Transverse colon (tissue), 4 donors: ENCODE measurements around the gene ZNF385B.

Experiments used
- EP300 ChIP-seq: sonication (generic); formaldehyde crosslinking; IDR thresholded peaks from one replicate; pipeline ENCODE4 v1.6.1; 2017; ENCODE audit warnings: antibody characterized with exemption, low read depth
- POLR2A ChIP-seq: fragments of 450-650 bp; IDR thresholded peaks from one replicate; pipeline ENCODE4 v1.6.1; 2016; ENCODE audit warnings: antibody characterized with exemption, mild to moderate bottlenecking, moderate library complexity
- POLR2AphosphoS5 ChIP-seq, 3 donors: sonication (generic); formaldehyde crosslinking; IDR thresholded peaks; one replicate each; pipeline ENCODE4 v1.6.1; 2016; ENCODE audit warnings: antibody characterized with exemption in 3 of 3
- TF ChIP-seq, protein P1 (sequence below), 5 experiments: fragments of 200-600 bp in 3 of 5; fragments of 450-650 bp in 2 of 5; sonication (generic) in 3 of 5; IDR thresholded peaks; 1 replicate in 2 of 5; 2 replicates in 3 of 5; pipeline ENCODE4 v1.5.1; 2016 to 2017; ENCODE audit warnings: antibody characterized with exemption in 5 of 5, inconsistent platforms in 3 of 5, mild to moderate bottlenecking in 2 of 5, moderate library complexity in 1 of 5

- TF ChIP-seq, protein P1, sequence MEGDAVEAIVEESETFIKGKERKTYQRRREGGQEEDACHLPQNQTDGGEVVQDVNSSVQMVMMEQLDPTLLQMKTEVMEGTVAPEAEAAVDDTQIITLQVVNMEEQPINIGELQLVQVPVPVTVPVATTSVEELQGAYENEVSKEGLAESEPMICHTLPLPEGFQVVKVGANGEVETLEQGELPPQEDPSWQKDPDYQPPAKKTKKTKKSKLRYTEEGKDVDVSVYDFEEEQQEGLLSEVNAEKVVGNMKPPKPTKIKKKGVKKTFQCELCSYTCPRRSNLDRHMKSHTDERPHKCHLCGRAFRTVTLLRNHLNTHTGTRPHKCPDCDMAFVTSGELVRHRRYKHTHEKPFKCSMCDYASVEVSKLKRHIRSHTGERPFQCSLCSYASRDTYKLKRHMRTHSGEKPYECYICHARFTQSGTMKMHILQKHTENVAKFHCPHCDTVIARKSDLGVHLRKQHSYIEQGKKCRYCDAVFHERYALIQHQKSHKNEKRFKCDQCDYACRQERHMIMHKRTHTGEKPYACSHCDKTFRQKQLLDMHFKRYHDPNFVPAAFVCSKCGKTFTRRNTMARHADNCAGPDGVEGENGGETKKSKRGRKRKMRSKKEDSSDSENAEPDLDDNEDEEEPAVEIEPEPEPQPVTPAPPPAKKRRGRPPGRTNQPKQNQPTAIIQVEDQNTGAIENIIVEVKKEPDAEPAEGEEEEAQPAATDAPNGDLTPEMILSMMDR (IDR thresholded peaks at IDR 0.05) = no peak
- TF ChIP-seq POLR2AphosphoS5 (IDR thresholded peaks at IDR 0.05) (no peak), POLR2A (no peak), EP300 (no peak)
These were observed 91.4 kb downstream of the ZNF385B start for GRCh38 chr2:179770029-179770428.
